BLaER1 (cell line): ENCODE results near the gene ZMYND11.

Experiments used
- H3K27ac ChIP-seq: shearing (Covaris generic); formaldehyde crosslinking; 2 replicates; pipeline ENCODE4 v1.8.1; 2022
- H3K27me3 ChIP-seq: shearing (Covaris generic); formaldehyde crosslinking; 2 replicates; pipeline ENCODE4 v1.8.1; 2022
- H3K36me3 ChIP-seq: shearing (Covaris generic); formaldehyde crosslinking; 2 replicates; pipeline ENCODE4 v1.8.1; 2022
- H3K4me1 ChIP-seq: shearing (Covaris generic); formaldehyde crosslinking; 2 replicates; pipeline ENCODE4 v1.8.1; 2022
- H3K4me2 ChIP-seq: shearing (Covaris generic); formaldehyde crosslinking; 2 replicates; pipeline ENCODE4 v1.8.1; 2022
- H3K4me3 ChIP-seq: shearing (Covaris generic); formaldehyde crosslinking; 2 replicates; pipeline ENCODE4 v1.8.1; 2022
- H3K9ac ChIP-seq: shearing (Covaris generic); formaldehyde crosslinking; 2 replicates; pipeline ENCODE4 v1.8.1; 2022
- H3K9me3 ChIP-seq: shearing (Covaris generic); formaldehyde crosslinking; 2 replicates; pipeline ENCODE4 v1.8.1; 2022
- H4K20me1 ChIP-seq: shearing (Covaris generic); formaldehyde crosslinking; 2 replicates; pipeline ENCODE4 v1.8.1; 2022
- Cebpa-rat ChIP-seq: shearing (Covaris generic); IDR thresholded peaks from 2 replicates; pipeline ENCODE4 v1.8.1; 2022

Gene ZMYND11

DNA sequence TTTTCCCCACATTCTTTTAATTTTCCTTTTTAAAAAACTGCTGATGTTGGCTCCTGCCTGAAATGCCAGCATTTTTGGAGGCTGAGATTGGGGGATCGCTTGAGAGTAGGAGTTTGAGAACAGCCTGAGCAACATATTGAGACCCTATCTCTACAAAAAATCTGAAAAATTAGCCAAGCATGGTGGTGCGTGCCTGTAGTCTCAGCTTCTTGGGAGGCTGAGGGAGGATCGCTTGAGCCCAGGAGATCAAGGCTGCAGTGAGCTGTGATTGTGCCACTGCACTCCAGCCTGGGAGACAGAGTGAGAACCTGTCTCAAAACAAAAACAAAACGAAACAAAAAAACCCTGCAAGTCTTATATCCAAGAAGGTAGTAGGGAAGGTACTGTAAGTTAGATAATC, 51.7 kb downstream of the ZMYND11 start:
- H4K20me1 ChIP-seq, result peaks cover 9% of the 10 kb centered on the region
- no peak overlapping the region for H3K27ac ChIP-seq
- H3K27me3 ChIP-seq, result no peaks in the 10 kb centered on the region
- H3K9me3 ChIP-seq, result peaks cover 13% of the 10 kb centered on the region
- no peak overlapping the region for H3K9ac ChIP-seq
- TF ChIP-seq Cebpa-rat, result no peak
- no peaks in the 10 kb centered on the region for H3K4me1 ChIP-seq
- H3K36me3 ChIP-seq, result peaks cover 44% of the 10 kb centered on the region
- H3K4me2 ChIP-seq, result no peak overlapping the region
- H3K4me3 ChIP-seq, result no peak overlapping the region

DNA sequence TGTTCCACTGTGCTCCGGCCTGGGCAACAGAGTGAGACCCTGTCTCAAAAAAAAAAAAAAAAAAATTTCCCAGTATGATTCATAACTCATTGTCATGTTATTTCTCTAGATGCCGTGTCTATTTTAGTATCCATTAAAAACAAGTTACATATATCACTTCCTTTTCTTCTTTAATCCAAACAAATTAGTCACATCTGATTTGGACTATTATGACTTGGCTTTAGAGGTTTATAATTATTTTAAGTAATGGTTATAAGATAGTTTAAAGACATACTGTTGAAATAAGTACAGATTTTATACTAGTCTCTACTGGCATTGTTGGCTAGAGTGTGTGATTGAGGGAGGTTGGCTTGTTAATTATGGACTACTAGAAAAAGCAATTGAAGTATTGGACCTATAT, 53.3 kb downstream of the ZMYND11 start:
- Histone ChIP-seq H3K36me3 (peaks cover 35% of the 10 kb centered on the region), H3K27me3 (no peaks in the 10 kb centered on the region), H3K9me3 (peaks cover 4% of the 10 kb centered on the region), H3K4me3 (no peak overlapping the region), H3K4me1 (peaks cover 6% of the 10 kb centered on the region), H3K27ac (no peak overlapping the region), H4K20me1 (peaks cover 17% of the 10 kb centered on the region), H3K4me2 (no peak overlapping the region), H3K9ac (no peak overlapping the region)
- TF ChIP-seq Cebpa-rat, result no peak

DNA sequence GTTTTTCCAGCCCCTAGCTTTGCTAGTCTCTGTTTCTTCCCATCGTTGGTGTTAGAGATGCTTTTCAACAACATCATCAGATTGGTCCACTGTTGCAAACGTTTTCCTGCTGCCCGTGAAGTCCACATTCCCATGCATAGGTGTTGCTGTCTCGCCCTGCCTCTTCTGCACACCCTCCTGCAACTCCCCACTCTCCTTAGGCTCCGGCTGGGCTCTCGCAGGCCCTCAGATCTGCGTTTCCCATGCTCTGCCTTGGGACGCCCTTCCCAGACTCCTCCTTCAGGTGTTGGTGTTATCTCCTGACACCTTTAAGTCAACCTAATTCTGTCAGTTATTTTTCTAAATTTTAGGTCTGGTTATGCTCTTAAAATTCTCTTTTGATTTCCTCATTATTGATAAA, 55.0 kb downstream of the ZMYND11 start:
- Histone ChIP-seq H3K4me1 (peaks cover 7% of the 10 kb centered on the region), H4K20me1 (peaks cover 17% of the 10 kb centered on the region), H3K9ac (no peak overlapping the region), H3K27me3 (no peaks in the 10 kb centered on the region), H3K36me3 (peaks cover 28% of the 10 kb centered on the region), H3K4me3 (no peak overlapping the region), H3K9me3 (peaks cover 5% of the 10 kb centered on the region; the same call in 1 of the 2 replicates), H3K27ac (no peak overlapping the region), H3K4me2 (no peak overlapping the region)
- TF ChIP-seq Cebpa-rat, result no peak

DNA sequence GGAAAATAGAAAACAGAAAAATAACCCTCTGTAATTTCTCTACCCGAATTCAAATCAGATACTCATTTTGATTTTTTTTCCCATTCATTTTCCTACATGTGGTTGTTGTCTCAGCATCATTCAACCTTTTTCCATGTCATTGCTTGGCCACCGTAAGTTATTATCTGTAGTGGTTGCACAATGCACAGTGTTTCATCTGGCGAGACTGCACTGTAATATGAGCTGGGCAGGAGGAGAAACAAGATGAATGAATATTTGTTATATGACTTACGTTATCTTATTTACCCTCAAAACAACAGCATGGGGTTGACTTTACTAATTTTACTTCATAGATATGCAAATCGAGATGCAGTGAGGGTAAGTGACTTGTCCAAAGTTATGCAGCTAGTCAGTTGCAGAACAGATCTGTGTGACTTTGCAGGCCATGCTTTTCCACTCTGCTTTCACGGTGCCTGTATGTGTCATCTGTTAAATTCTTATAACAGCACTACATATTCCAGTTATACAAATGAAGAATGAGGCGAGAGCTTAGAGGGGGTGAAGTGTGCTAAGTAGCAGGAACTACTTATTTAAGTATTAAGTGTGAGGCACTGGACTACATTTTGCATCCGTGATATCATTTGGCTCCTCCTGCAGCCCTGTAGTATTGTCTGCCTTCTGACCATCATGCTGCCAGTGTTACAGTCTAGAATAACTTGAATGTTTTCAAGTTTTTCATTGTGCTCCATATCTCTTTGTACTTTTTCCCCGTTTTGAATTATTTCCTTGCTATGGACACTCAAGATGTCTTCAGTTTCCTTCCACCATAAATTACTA, 56.7 kb downstream of the ZMYND11 start:
- Histone ChIP-seq H3K4me1 (peaks cover 7% of the 10 kb centered on the region), H3K9me3 (peaks cover 5% of the 10 kb centered on the region; the same call in 1 of the 2 replicates), H3K4me2 (no peak overlapping the region), H4K20me1 (peaks cover 17% of the 10 kb centered on the region), H3K36me3 (peaks cover 22% of the 10 kb centered on the region), H3K4me3 (no peak overlapping the region), H3K9ac (no peak overlapping the region), H3K27ac (no peak overlapping the region), H3K27me3 (no peaks in the 10 kb centered on the region)
- no peak for TF ChIP-seq Cebpa-rat

DNA sequence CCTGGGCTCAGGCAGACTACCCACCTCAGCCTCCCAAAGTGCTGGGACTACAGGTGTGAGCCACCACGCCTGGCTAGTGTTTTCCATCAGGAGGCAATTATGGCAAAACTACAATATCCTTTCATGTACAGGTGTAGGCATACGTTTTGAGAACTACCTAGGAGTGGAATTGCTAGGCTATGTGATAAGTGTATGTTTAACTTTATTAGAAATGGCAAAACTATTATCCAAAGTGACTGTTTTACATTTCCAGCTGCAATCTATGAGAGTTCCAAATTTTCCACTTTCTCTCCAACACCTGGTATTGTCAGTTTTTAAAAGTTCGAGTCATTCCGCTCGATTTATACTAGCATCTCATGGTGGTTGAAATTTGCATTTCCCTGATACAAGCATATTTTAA, 59.0 kb downstream of the ZMYND11 start:
- peaks cover 19% of the 10 kb centered on the region for H3K36me3 ChIP-seq
- TF ChIP-seq Cebpa-rat, result no peak

DNA sequence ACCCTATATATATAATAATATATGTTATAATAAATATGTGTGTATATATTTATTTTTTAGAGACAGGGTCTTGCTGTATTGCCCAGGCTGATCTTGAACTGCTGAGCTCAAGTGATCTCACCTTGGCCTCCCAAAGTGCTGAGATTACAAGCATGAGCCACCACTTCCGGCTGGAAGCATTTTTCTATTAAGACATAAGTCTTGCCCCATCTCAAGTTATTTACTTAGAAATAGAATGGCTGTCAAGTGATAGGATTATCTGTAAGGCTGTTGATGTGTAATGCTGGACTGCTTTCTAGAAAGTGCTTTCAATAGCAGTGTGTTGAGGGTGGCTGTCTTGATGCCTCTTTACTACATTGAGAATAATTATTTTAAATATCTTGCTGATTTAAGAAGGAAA, 65.2 kb downstream of the ZMYND11 start:
- TF ChIP-seq Cebpa-rat, result no peak
- Histone ChIP-seq H3K9ac (no peak overlapping the region), H3K27ac (no peak overlapping the region), H3K27me3 (no peaks in the 10 kb centered on the region), H3K36me3 (no peaks in the 10 kb centered on the region), H3K9me3 (no peaks in the 10 kb centered on the region), H4K20me1 (no peaks in the 10 kb centered on the region), H3K4me1 (no peaks in the 10 kb centered on the region), H3K4me3 (no peak overlapping the region), H3K4me2 (no peak overlapping the region)

More for the DNA sequence above, 59.0 kb downstream of the ZMYND11 start:
- H4K20me1 ChIP-seq, result peaks cover 17% of the 10 kb centered on the region
- H3K27ac ChIP-seq, result no peak overlapping the region
- H3K9ac ChIP-seq, result no peak overlapping the region
- H3K4me1 ChIP-seq, result peaks cover 7% of the 10 kb centered on the region
- peaks cover 5% of the 10 kb centered on the region; the same call in 1 of the 2 replicates for H3K9me3 ChIP-seq
- H3K4me2 ChIP-seq, result no peak overlapping the region
- no peak overlapping the region for H3K4me3 ChIP-seq
- H3K27me3 ChIP-seq, result no peaks in the 10 kb centered on the region

DNA sequence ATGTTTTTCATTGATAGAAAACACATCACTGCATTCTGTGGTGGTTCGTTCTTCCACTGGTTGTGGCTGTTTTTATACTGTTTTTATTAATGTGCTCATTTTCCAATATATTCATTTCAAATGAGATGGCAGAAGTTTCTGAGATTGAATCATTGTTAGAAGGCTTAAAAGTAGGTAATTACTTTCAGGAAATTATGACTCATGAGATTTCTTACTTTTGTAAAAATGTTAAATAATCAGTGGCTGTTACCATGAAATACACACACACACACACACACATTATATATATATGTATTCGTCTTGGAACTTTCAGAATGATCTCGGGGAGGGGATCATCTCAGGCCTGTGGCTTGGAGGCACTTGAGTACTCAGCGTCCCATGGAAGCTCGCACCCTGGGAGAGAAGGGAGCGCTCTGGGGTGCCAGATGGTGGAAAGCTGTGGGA, 66.1 kb downstream of the ZMYND11 start:
- TF ChIP-seq Cebpa-rat, result no peak
- Histone ChIP-seq H3K36me3 (no peaks in the 10 kb centered on the region), H3K27me3 (no peaks in the 10 kb centered on the region), H3K9ac (no peak overlapping the region), H3K9me3 (no peaks in the 10 kb centered on the region), H4K20me1 (no peaks in the 10 kb centered on the region), H3K4me3 (no peak overlapping the region), H3K27ac (no peak overlapping the region), H3K4me2 (no peak overlapping the region), H3K4me1 (no peaks in the 10 kb centered on the region)

DNA sequence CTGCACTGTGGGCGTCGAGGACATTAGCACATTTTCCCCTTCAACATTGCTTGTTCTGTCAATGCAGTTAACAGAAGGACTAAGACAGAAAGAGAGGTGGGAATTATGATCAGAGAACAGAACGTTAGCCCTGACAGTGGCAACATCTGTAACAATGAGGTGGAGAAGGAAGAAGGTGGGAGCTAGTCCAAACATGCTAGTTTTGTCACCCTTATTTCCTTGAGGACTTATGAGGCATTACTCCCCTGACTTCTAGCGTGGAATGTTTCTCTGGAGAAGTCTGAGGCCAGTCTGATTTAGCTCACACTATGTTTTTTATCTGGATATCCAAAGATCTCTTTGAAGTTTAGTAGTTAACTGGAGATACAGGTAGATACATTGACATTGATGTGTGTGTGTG, 73.4 kb downstream of the ZMYND11 start:
- Histone ChIP-seq H3K4me2 (no peak overlapping the region), H3K27ac (no peak overlapping the region), H3K36me3 (peaks cover 14% of the 10 kb centered on the region; the same call in 1 of the 2 replicates), H3K27me3 (no peaks in the 10 kb centered on the region), H3K9me3 (no peaks in the 10 kb centered on the region), H3K9ac (no peak overlapping the region), H3K4me3 (no peak overlapping the region), H3K4me1 (no peaks in the 10 kb centered on the region), H4K20me1 (no peaks in the 10 kb centered on the region)
- TF ChIP-seq Cebpa-rat, result no peak

DNA sequence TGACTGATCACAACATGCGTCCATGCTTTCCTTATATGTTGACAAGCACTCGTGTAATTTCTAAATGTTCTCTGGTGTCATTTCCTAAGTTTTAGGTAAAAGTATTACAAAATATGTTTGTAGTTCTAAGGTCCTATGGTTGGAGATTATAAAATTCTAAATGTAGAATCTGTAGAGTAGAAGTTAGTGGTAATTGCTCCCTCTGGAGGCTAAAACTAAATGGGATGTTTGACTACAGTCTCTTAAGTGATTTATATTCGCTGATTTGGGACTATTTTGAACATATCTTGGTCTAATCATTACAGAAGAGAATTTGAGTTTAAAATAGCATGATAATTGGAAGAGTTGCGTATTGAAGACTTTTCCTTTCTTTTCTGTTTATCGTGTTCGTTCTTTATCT, 74.1 kb downstream of the ZMYND11 start:
- Histone ChIP-seq H4K20me1 (no peaks in the 10 kb centered on the region), H3K4me1 (no peaks in the 10 kb centered on the region), H3K27ac (no peak overlapping the region), H3K4me2 (no peak overlapping the region), H3K9me3 (no peaks in the 10 kb centered on the region), H3K9ac (no peak overlapping the region), H3K36me3 (peaks cover 14% of the 10 kb centered on the region; the same call in 1 of the 2 replicates), H3K27me3 (no peaks in the 10 kb centered on the region), H3K4me3 (no peak overlapping the region)
- no peak for TF ChIP-seq Cebpa-rat

DNA sequence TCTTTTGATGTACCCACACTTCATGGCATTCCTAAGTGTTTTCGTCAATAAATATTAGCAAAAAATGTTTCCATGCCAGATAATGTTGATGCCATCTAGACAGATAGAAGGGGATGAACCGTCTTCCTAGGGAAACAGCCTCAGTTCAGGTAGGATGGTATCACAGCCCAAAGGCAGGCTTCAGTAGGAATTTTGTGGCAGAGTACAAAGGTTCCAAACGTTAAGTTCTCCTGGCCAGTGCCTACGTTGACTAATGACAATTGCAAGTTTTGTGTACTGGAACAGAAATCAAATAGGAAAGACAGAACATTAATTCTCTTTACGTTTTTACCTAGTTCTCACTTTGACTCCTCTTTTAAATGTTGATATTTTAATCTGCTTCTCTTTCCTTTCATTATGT, 75.0 kb downstream of the ZMYND11 start:
- H3K9me3 ChIP-seq, result no peaks in the 10 kb centered on the region
- H3K36me3 ChIP-seq, result peaks cover 19% of the 10 kb centered on the region; the same call in 1 of the 2 replicates
- no peak overlapping the region for H3K4me2 ChIP-seq
- H3K27ac ChIP-seq, result no peak overlapping the region
- no peaks in the 10 kb centered on the region for H3K4me1 ChIP-seq
- H3K27me3 ChIP-seq, result no peaks in the 10 kb centered on the region
- H4K20me1 ChIP-seq, result no peaks in the 10 kb centered on the region
- no peak for TF ChIP-seq Cebpa-rat
- H3K9ac ChIP-seq, result no peak overlapping the region
- H3K4me3 ChIP-seq, result no peak overlapping the region
